K562 (cell line): Measurements from ENCODE around the gene RNF40. TPM values are rescaled to one million over a fixed set of nuclear protein-coding genes. Genes with fewer than 3 reads are reported as not detected.
A peak's percentile ranks its signal among the peaks of the same experiment; 100 is the strongest.

Experiments used
- ATAC-seq: fragments of 200-7000 bp; cut with Tn5 transposase; 3 replicates; pipeline ENCODE4 v1.9.1; 2020; ENCODE audit warnings: moderate library complexity
- BruUV-seq: library from RNA; stranded (reverse); fragments of 400-500 nt; replicated peaks from 2 replicates; lab custom pipeline; 2021; lab: Mats Ljungman, UMichigan
- CTCF ChIA-PET: fragments of 300-600 bp; formaldehyde crosslinking; extraction: SDS; loops from one replicate; lab custom pipeline; 2021; ENCODE audit warnings: low intra/inter-chr PET ratio; lab: Yijun Ruan, JAX
- POLR2A ChIA-PET: fragments of 300-600, 350-650 bp; sonication (Branson Sonifier 250); formaldehyde crosslinking; extraction: SDS; loops from one replicate; lab custom pipeline; 2021; ENCODE audit warnings: antibody characterized with exemption, inconsistent platforms; lab: Yijun Ruan, JAX
- DNase-seq, 4 experiments: peaks; one replicate each; pipeline versions ENCODE4 v3.0.0 to v3.0.0-alpha.2; 2011 to 2018; ENCODE audit warnings: low spot score in 3 of 4, mixed read lengths in 3 of 4; ENCODE audit errors: extremely low read depth in 1 of 4
- FAIRE-seq: peaks from 2 replicates; lab custom pipeline; 2011; peaks lifted over from hg19 to GRCh38; lab: Jason Lieb, UNC
- H2AFZ ChIP-seq: 2 replicates; pipeline ENCODE4 v1.6.0; 2011; ENCODE audit warnings: low read depth, low read length, control low read depth, inconsistent platforms
- H3K27ac ChIP-seq: fragments of 200-600 bp; 3 replicates; pipeline ENCODE4 v1.8.0; 2011; ENCODE audit warnings: low read depth, mild to moderate bottlenecking, control low read depth, inconsistent platforms, low read length, moderate library complexity, mixed read lengths; ENCODE audit errors: extremely low read depth
- H3K27me3 ChIP-seq, 2 experiments: fragments of 300-600 bp in 1 of 2; 2 replicates in 1 of 2; 3 replicates in 1 of 2; pipeline versions ENCODE4 v1.6.0 to v1.8.0; 2011; ENCODE audit warnings: inconsistent platforms in 2 of 2, low read length in 2 of 2, mild to moderate bottlenecking in 1 of 2, mixed read lengths in 1 of 2, moderate library complexity in 1 of 2; ENCODE audit not compliant: control insufficient read depth in 2 of 2, insufficient read depth in 2 of 2
- H3K36me3 ChIP-seq: fragments of 300-600 bp; 3 replicates; pipeline ENCODE4 v1.8.0; 2011; ENCODE audit warnings: mild to moderate bottlenecking, low read length, inconsistent platforms; ENCODE audit not compliant: control insufficient read depth, insufficient read depth
- H3K4me1 ChIP-seq, 2 experiments: fragments of 200-600 bp in 1 of 2; replicated peaks in 1 of 2; 2 replicates in 1 of 2; 3 replicates in 1 of 2; pipeline versions ENCODE4 v1.5.1 to v1.8.0; 2011; ENCODE audit warnings: inconsistent platforms in 2 of 2, low read length in 2 of 2, mild to moderate bottlenecking in 1 of 2, mixed read lengths in 1 of 2, moderate library complexity in 1 of 2; ENCODE audit not compliant: control insufficient read depth in 2 of 2, insufficient read depth in 2 of 2
- H3K4me2 ChIP-seq: 2 replicates; pipeline ENCODE4 v1.6.1; 2011; ENCODE audit warnings: low read length, control low read depth, inconsistent platforms, mixed read lengths; ENCODE audit not compliant: insufficient read depth
- H3K4me3 ChIP-seq: fragments of 200-600 bp; sonication (generic), shearing (Covaris generic); 2 replicates; pipeline ENCODE4 v1.5.1; 2016; ENCODE audit warnings: control low read depth, inconsistent platforms
- H3K79me2 ChIP-seq: fragments of 200-600 bp; 3 replicates; pipeline ENCODE4 v1.8.0; 2011; ENCODE audit warnings: low read length, inconsistent platforms; ENCODE audit not compliant: control insufficient read depth, insufficient read depth
- H3K9ac ChIP-seq, 2 experiments: 2 replicates each; pipeline versions ENCODE4 v1.6.0 to v1.6.1; 2011; ENCODE audit warnings: low read depth in 2 of 2, low read length in 2 of 2, control low read depth in 1 of 2, inconsistent platforms in 1 of 2, mild to moderate bottlenecking in 1 of 2, mixed read lengths in 1 of 2; ENCODE audit not compliant: insufficient read depth in 1 of 2
- H3K9me1 ChIP-seq: one replicate; pipeline ENCODE4 v1.6.0; 2011; ENCODE audit warnings: inconsistent platforms, mild to moderate bottlenecking, low read length, moderate library complexity; ENCODE audit not compliant: control insufficient read depth, insufficient read depth
- H3K9me3 ChIP-seq: replicated peaks from 2 replicates; pipeline ENCODE4 v1.5.1; 2011; ENCODE audit warnings: low read depth, low read length, inconsistent platforms; ENCODE audit not compliant: control insufficient read depth, insufficient read depth
- H4K20me1 ChIP-seq: replicated peaks from 2 replicates; pipeline ENCODE4 v1.6.1; 2011; ENCODE audit warnings: low read length, inconsistent platforms, mixed read lengths; ENCODE audit not compliant: control insufficient read depth, insufficient read depth
- BCL6 ChIP-seq: fragments of 250-450 bp; sonication (Bioruptor Pico); IDR thresholded peaks from 2 replicates; pipeline ENCODE4 v1.4.0; 2020
- BRCA1 ChIP-seq, 2 experiments: fragments of 450-650 bp in 1 of 2; sonication (generic) in 1 of 2; formaldehyde crosslinking in 1 of 2; IDR thresholded peaks; 2 replicates each; pipeline versions ENCODE4 v1.5.0 to v1.6.1; 2017 to 2020; ENCODE audit warnings: mild to moderate bottlenecking in 1 of 2, missing genetic modification reagents in 1 of 2
- BRD9 ChIP-seq: fragments of 450-650 bp; IDR thresholded peaks from 2 replicates; pipeline ENCODE4 v1.6.1; 2018; ENCODE audit warnings: low read depth; ENCODE audit not compliant: partially characterized antibody
- CTCF ChIP-seq, 3 experiments: IDR thresholded peaks in 2 of 3; conservative IDR thresholded peaks in 1 of 3; 2 replicates each; pipeline ENCODE4 v1.5.1; 2011 to 2012; ENCODE audit warnings: low read length in 3 of 3, mild to moderate bottlenecking in 3 of 3, control low read depth in 2 of 3, improper control_type of control experiment in 1 of 3, inconsistent platforms in 1 of 3, low read depth in 1 of 3, mixed read lengths in 1 of 3, moderate library complexity in 1 of 3; ENCODE audit not compliant: insufficient read depth in 2 of 3
- KAT7 ChIP-seq: sonication (generic); formaldehyde crosslinking; IDR thresholded peaks from 2 replicates; pipeline ENCODE4 v1.8.0; 2022; ENCODE audit warnings: missing genetic modification reagents, mild to moderate bottlenecking, borderline replicate concordance
- MBD2 ChIP-seq: sonication (generic); IDR thresholded peaks from 2 replicates; pipeline ENCODE4 v1.6.1; 2016; ENCODE audit warnings: low read depth, borderline replicate concordance
- POLR2AphosphoS5 ChIP-seq: IDR thresholded peaks from 2 replicates; pipeline ENCODE4 v1.6.1; 2011; ENCODE audit warnings: mild to moderate bottlenecking, low read depth, low read length, moderate library complexity; ENCODE audit not compliant: control insufficient read depth, insufficient read depth
- POLR2G ChIP-seq: fragments of 200-400 bp; formaldehyde crosslinking; IDR thresholded peaks from 2 replicates; pipeline ENCODE4 v1.6.1; 2017; ENCODE audit warnings: low read depth, mild to moderate bottlenecking, antibody characterized with exemption, low read length, moderate library complexity
- RAD21 ChIP-seq, 2 experiments: fragments of 250-450 bp in 1 of 2; fragments of 450-650 bp in 1 of 2; sonication (Bioruptor Pico) in 1 of 2; formaldehyde crosslinking in 1 of 2; IDR thresholded peaks in 1 of 2; conservative IDR thresholded peaks in 1 of 2; 2 replicates each; pipeline versions ENCODE4 v1.4.0 to v1.8.0; 2020 to 2022; ENCODE audit warnings: mild to moderate bottlenecking in 2 of 2, moderate library complexity in 1 of 2
- ZBTB33 ChIP-seq: sonication (generic); formaldehyde crosslinking; IDR thresholded peaks from 2 replicates; pipeline ENCODE4 v1.8.1; 2023; ENCODE audit warnings: mild to moderate bottlenecking, missing genetic modification reagents
- ZFPM2 ChIP-seq: fragments of 250-450 bp; sonication (Bioruptor Pico); IDR thresholded peaks from 2 replicates; pipeline ENCODE4 v1.5.1; 2022; ENCODE audit warnings: mild to moderate bottlenecking
- ZFX ChIP-seq: sonication (generic); formaldehyde crosslinking; IDR thresholded peaks from 2 replicates; pipeline ENCODE4 v1.8.0; 2022; ENCODE audit warnings: mild to moderate bottlenecking, missing genetic modification reagents, moderate library complexity
- ZNF316 ChIP-seq: fragments of 450-650 bp; IDR thresholded peaks from 2 replicates; pipeline ENCODE4 v1.6.1; 2016
- ZNF79 ChIP-seq: fragments of 250-450 bp; sonication (Bioruptor Pico); IDR thresholded peaks from 2 replicates; pipeline ENCODE4 v1.4.0; 2020; ENCODE audit warnings: low read depth, mild to moderate bottlenecking, moderate library complexity
- WGBS: fragments of 100-300 bp; shearing (Covaris generic); methylation state at CpG from one replicate; pipeline ENCODE4 v1.1.6; 2016; ENCODE audit warnings: low coverage, mixed read lengths; ENCODE audit not compliant: insufficient coverage; ENCODE audit errors: missing lambda C conversion rate; 5-methylcytosine and 5-hydroxymethylcytosine counted together
- in situ Hi-C: fragments of 300-500 bp; cut with MboI; formaldehyde crosslinking; loops from 4 replicates; pipeline ENCODE4 v1.15.0; 2018; ENCODE audit warnings: inconsistent platforms, mixed read lengths
- intact Hi-C: fragments of 100-400 bp; cut with micrococcal nuclease; formaldehyde crosslinking; loops from 2 replicates; pipeline ENCODE4 v1.14.2; 2022
- polyA plus RNA-seq, 8 experiments: library from polyadenylated mRNA; depleted of rRNA in 4 of 8; stranded (reverse) in 5 of 8; unstranded in 3 of 8; fragments of >200 nt; fragmentation: Nextera tagmentation in 2 of 8; fragmentation: Illumina TruSeq in 1 of 8; extraction: Ambion mirVana in 2 of 8; extraction: Trizol in 1 of 8; gene quantifications; 2 replicates each; pipeline versions ENCODE4 v1.2.1 to v1.2.3, GENCODE V29; 2011 to 2014; ENCODE audit warnings: inconsistent platforms in 1 of 8, missing spikeins in 1 of 8
- total RNA-seq, 7 experiments: library from RNA; depleted of rRNA in 6 of 7; stranded (reverse); fragments of >200 nt in 6 of 7; fragmentation: Illumina TruSeq in 2 of 7; extraction: Trizol in 2 of 7; gene quantifications; 2 replicates each; pipeline versions ENCODE4 v1.2.1 to v1.2.3, GENCODE V29; 2011 to 2021; ENCODE audit warnings: low replicate concordance in 1 of 7
- TF ChIP-seq, protein P1 (sequence below): fragments of 200-800 bp; sonication (Bioruptor generic); IDR thresholded peaks from 2 replicates; pipeline ENCODE4 v1.6.1; 2017; ENCODE audit warnings: missing genetic modification characterization, missing compliant biosample characterization

The RNF40 gene
- total and polyA plus RNA-seq, 9 of the 15 experiments (the other 6 are each of a cell fraction or from before 2014, with no cell fraction given): 6.2 to 129 (median 81.5) TPM

GRCh38 chr16:30777591-30778297 is 15.6 kb downstream of the RNF40 start:
- POLR2A ChIA-PET: interaction anchor here (0.6 to 2.6 kb wide), 24 partner anchors 9 to 1096 kb away, joined by 3 to 16 read pairs (median 4); partner anchors contain the start of genes KAT8, PHKG2, ZNF267 and ZNF629
- FAIRE-seq: no peak
- peak overlapping the region; percentile 94 for H3K27ac ChIP-seq
- no peak for TF ChIP-seq ZNF316
- no peak for TF ChIP-seq BCL6
- no peak for TF ChIP-seq BRCA1 (IDR thresholded peaks at IDR 0.05)
- 0 out of 2 replicates have a peak, but pooled peaks have one; percentile 9 for TF ChIP-seq BRCA1 (CRISPR knock-in tag; IDR thresholded peaks at IDR 0.05)
- 0 out of 2 replicates have a peak, but pooled peaks have one; percentile 16 for TF ChIP-seq MBD2
- TF ChIP-seq ZFPM2 (CRISPR knock-in tag): no peak
- TF ChIP-seq RAD21 (CRISPR knock-in tag; conservative IDR thresholded peaks at IDR 0.05 in 1 of 2, IDR thresholded peaks at IDR 0.05 in 1 of 2): 0 out of 4 replicates have a peak, but pooled peaks of 1 of the 2 experiments have one; percentile 9
- TF ChIP-seq POLR2G: peak; percentile 73
- peak; percentile 44 for TF ChIP-seq ZFX (CRISPR knock-in tag)
- TF ChIP-seq CTCF (IDR thresholded peaks at IDR 0.05 in 2 of 3, conservative IDR thresholded peaks at IDR 0.05 in 1 of 3; ENCODE audit: insufficient read depth in 2 of 3, low read depth in 1 of 3, low read length in 3 of 3): peak in 1 of 3 experiments; percentile 26; a peak in 1 of 6 replicates
- TF ChIP-seq, protein P1, sequence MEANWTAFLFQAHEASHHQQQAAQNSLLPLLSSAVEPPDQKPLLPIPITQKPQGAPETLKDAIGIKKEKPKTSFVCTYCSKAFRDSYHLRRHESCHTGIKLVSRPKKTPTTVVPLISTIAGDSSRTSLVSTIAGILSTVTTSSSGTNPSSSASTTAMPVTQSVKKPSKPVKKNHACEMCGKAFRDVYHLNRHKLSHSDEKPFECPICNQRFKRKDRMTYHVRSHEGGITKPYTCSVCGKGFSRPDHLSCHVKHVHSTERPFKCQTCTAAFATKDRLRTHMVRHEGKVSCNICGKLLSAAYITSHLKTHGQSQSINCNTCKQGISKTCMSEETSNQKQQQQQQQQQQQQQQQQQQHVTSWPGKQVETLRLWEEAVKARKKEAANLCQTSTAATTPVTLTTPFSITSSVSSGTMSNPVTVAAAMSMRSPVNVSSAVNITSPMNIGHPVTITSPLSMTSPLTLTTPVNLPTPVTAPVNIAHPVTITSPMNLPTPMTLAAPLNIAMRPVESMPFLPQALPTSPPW (CRISPR knock-in tag): 0 out of 2 replicates have a peak, but pooled peaks have one; percentile 7
- peak; percentile 81 for TF ChIP-seq BRD9
- TF ChIP-seq ZNF79 (CRISPR knock-in tag): no peak
- peak; percentile 84 for TF ChIP-seq ZBTB33 (CRISPR knock-in tag)
- 0 out of 2 replicates have a peak, but pooled peaks have one; percentile 54 for TF ChIP-seq KAT7 (CRISPR knock-in tag)
- peak; percentile 44; the same call in 1 of the 2 replicates for TF ChIP-seq POLR2AphosphoS5

More at GRCh38 chr16:30777591-30778297, 15.6 kb downstream of the RNF40 start:
- Histone ChIP-seq H3K9ac (peak overlapping the region; percentile 89 to 98; a peak in 3 of 4 replicates), H3K9me1 (no peaks in the 10 kb centered on the region), H3K4me1 (peaks cover 27 to 55% of the 10 kb centered on the region in 2 experiments), H3K79me2 (peaks cover 33% of the 10 kb centered on the region), H3K36me3 (peaks cover 51% of the 10 kb centered on the region; the same call in 2 of the 3 replicates), H3K4me2 (peak overlapping the region; percentile 95), H3K9me3 (no peaks in the 10 kb centered on the region), H2AFZ (no peak overlapping the region), H3K27me3 (no peaks in the 10 kb centered on the region), H4K20me1 (no peaks in the 10 kb centered on the region; the same call in 1 of the 2 replicates), H3K4me3 (no peak overlapping the region)
- BruUV-seq: no TSS peak
- ATAC-seq (no peak), DNase-seq (no peak)
- 76% methylated on average over 7 of the region's 7 CpGs for WGBS
- intact Hi-C loops: loop anchor here (1.0 to 10.0 kb wide), 3 partner anchors 37 to 145 kb away; partner anchors contain the start of gene FBXL19
- in situ Hi-C loops: no loop called here
- CTCF ChIA-PET: no interaction called here
